ENCODE data around the gene PKD1L1.

PKD1L1 gene

DNA sequence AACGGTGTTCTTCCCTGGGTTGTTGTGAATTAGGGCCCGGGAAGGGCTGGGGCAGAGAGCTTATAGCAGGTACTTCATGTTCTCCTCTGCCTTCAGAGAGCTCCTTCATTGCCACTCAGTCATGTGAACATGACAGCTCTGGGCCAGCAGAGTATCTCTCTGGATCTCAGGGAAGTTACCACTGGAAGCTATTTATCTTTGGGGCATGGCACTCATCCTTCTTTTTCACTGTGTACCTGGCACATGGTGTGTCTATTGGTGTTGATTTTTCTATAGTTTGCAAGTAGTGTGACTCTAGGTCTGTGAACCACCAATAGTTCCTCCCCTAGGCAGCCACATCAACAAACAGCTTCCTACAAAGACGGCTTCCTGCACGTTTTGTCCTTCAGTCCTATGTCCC lies 156.6 kb downstream of the PKD1L1 start:
- no peak for DNase-seq (ENCODE audit: low spot score)

DNA sequence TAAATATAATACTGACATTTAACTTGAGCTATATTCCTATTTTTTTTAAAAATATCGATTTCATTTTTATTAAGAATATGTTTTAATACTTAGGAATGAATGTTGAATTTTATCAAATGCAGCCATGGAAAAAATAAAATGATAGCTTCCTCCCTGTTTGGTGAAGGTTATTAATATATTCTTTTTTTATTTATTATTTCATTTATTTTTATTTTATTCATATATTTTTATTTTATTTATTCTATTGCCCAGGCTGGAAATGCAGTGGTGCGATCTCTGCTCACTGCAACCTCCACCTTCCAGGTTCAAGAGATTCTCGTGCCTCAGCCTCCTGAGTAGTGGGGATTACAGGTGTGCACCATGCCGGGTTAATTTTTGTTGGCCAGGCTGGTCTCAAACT lies 160.2 kb downstream of the PKD1L1 start:
- DNase-seq (ENCODE audit: low spot score), result no peak

- no peak for DNase-seq (ENCODE audit: low spot score)
Measured at GRCh38 chr7:47787249-47788069, 160.8 kb downstream of the PKD1L1 start.

DNA sequence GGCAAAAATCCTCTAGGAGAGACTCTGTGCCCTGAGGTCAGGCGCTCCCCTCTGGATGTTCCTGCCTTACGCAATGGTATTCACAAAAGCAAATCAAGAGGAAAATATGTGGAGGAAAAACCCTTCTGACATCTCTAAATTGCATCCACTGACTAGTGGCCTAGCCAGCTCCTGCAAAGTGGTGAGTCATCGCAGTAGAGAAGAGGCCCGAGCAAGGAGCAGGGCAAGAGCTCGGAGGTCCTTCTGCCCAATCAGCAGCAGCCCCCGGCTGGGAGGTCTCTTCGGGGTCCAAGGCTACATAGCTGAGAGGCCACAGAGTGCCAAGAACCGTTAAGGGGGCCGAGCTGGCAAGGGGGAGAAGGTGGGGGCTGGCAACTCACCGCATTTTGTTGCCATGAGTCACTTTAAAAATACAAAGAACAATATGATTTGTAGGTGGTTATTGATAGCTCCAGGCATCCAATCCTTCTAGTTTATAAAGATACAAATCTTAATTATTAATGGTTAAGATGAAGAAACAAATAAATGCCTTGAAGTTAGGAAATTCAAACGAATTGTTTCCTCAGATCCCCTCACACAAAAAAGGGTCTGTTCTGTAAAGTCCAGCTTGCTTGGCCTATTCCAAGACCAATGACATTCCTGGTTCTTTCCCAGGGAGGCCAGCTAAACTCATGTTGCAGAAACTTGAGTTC lies 161.6 kb downstream of the PKD1L1 start:
- DNase-seq (ENCODE audit: low spot score), result no peak

DNA sequence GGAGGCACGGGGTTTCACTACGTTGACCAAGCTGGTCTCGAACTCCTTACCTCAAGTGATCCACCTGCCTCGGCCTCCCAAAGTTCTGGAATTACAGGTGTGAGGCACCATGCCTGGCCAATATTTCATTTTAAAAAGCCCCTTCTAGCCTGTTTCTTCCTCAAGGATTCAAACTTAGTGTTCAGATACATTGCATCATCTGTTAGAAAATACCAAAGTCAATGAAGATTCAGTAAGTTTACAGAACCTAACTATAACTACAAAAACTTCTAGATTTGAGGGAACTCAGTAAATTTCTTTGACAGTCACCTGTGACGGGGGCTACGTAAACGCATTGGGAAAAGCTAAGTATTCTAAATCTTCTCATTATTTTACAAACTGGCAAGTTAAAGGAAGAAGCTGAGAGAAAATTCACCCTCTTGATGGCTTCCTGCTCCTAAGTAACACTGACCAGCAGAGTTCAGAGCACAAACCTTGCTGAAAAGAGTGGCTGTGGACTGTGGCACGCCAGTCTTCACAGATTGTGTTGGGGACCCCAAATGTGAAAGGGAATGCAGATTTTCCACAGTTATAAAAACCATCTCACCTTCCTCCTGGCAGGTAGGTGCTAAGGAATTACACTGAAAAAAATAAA lies 162.2 kb downstream of the PKD1L1 start:
- DNase-seq (ENCODE audit: low spot score), result no peak

DNA sequence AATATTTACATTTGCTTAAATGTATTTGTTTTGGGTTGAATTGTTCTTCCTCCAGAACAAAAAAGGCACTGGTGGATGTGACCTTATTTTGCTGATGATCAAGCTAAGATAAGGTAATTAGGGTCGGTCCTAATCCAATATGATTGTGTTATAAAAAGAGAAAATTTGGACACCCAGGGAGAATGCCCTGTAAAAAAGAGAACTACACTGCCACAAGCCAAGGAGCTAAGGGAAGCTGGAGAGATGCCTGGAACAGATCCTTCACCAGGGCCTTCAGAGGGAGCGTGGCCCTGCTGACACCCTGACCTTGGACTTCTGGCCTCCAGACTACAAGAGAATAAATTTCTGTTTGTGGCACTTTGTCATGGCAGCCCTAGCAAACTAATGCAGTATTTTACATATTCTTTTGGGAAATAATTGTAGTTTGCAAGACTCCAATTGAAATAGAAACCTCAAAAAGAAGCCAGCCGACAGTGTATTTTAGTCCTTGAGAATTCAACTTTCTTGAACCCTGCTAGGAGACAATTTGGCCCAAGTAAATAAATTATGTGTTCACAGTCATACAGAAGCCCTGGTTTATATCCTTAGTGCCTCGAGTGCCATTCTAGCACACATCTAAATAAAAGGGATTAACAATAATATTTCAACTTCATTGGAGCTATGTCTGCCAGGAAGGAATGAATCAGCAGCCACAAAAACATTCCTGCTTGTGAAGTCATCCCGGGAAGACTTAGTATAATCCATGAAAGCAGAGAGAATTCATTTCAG lies 164.6 kb downstream of the PKD1L1 start:
- DNase-seq (ENCODE audit: low spot score), result no peak

GRCh38 chr7:47782792-47783191 lies 165.5 kb downstream of the PKD1L1 start:
- DNase-seq (ENCODE audit: low spot score), result no peak

DNA sequence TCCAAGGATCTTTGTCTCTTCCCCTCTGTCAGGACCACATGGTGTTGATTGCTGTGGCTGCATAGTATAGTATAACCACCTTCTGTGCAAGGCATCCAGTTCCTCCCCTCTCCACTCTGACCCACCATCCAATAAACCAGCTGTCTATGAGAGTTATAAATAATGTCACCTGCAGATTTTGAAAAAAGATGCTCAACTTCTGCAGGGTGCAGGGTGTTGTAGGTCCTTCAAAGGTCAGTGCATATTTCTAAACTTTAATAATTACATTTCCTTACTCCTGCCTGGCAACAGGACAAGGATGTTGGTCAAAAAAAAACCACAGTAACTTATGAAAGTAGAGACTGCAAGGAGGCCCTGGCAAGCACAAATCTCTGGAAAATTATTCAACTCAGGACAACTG lies 166.2 kb downstream of the PKD1L1 start:
- no peak for DNase-seq (ENCODE audit: low spot score)

DNA sequence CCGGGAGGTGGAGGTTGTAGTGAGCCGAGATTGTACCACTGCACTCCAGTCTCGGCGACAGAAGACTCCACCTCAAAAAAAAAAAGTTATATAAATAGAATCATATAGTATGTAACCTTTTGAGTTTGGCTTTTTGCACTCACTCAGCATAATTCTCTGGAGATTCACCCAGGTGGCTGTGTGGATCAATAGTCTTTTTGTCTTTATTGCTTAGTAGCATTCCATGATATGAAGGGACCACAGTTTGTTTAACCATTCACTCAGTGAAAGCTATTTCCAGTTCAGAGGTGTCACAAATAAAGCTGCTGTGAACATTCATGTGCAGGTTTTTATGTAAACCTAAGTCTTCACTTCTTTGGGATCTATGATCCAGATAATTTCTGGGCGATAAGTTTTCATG lies 167.7 kb downstream of the PKD1L1 start:
- no peak for DNase-seq (ENCODE audit: low spot score)

DNA sequence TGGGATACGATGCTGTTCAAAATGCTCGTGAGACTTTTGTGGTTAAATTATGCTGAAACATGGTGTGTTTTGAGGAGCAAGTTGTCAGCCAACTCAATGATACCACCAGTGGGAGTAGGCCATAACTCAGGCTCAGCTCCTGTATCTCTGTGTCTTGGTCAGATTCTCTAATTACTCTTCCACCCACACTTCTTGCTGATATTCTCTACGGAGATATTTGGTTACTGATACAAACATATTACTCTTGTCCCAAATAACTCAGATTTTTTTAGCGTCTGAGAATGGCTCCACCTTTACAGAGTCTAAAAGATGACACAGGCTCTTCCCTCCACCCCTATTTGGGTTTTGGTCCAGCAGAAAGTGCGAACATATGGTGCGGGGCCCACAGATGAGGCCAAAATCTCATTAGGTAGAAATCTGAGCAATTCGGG lies 168.9 kb downstream of the PKD1L1 start:
- DNase-seq (ENCODE audit: low spot score), result no peak

DNA sequence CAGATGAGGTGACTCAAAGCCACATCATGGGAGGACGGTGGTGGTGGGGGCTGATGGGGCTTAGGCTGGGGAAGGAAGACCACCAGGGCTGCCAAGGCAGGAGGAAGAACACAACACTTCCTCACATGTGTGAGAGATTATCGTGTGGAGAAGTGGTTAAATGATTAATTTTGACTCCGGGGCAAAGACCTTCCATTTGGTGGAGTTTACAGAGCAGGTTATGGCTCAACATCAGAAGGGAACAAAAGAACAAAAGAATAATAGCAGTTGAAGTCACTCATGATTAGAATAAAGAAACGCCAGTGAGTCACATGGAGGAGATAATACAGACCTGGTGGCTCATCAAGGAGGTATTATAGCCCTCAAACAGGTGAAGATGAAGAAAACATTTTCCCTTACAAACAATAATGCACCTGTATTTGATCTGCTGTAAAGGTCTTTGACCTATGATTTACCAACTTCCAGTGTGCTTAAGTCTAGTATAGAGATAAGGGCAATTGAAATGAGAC lies 170.1 kb downstream of the PKD1L1 start:
- no peak for DNase-seq (ENCODE audit: low spot score)

GRCh38 chr7:47777531-47778152 lies 170.6 kb downstream of the PKD1L1 start:
- no peak for DNase-seq (ENCODE audit: low spot score)

GRCh38 chr7:47776335-47776734 lies 171.9 kb downstream of the PKD1L1 start:
- DNase-seq (ENCODE audit: low spot score), result no peak

GRCh38 chr7:47775238-47775637 lies 173.0 kb downstream of the PKD1L1 start:
- no peak for DNase-seq (ENCODE audit: low spot score)

DNA sequence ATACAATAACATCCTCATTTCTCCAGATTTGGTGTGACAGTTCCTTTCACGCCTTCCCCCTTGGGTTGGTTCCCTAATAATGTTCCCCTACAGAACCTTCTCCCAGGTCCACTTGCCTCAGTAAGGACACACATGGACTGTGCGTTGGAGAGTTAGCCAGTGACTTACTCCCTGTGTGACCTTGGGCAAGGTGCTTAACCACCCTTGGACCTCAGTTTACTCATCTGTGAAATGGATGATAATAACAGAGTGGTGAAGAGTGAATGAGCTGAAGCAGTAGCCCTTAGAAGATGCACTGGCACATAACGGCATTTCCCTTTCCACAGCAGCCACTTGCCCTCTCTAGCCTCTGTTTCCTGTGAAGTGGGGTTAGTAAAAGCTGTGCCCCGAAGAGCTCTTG lies 175.8 kb downstream of the PKD1L1 start:
- no peak for DNase-seq (ENCODE audit: low spot score)

GRCh38 chr7:47771990-47772360 lies 176.3 kb downstream of the PKD1L1 start:
- DNase-seq (ENCODE audit: low spot score), result no peak

- DNase-seq (ENCODE audit: low spot score), result no peak
Measured at GRCh38 chr7:47771336-47771989, 176.8 kb downstream of the PKD1L1 start.

- no peak for DNase-seq (ENCODE audit: low spot score)
Measured at GRCh38 chr7:47766126-47766525, 182.1 kb downstream of the PKD1L1 start.

DNA sequence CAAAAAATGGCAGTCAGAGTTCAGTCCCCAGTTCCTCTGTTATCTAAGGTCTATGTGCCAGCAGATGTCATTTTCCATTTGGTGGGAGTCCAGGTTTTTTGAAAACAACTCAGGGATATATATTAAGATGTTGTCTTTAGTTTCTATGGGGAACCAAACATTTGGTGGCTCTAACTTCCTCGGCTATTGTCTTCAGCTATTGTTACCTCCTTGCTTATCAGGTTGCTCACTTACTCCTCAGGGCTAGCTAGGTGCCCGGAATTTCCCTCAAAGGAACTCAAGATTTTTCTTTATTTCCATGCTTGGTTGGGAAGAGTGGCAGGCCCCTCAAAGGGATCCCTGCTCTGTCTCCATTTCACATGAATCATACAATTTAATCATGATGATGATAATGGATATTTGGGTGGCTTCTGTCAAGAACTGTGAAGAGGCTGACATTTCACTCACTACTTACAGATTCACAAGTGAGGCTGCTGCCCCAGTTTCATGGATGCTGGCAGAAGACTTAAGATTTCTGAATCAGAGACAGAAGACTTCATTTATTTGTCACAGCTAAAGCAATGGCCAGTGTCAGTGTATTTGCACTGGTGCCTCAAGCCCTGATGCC lies 182.8 kb downstream of the PKD1L1 start:
- no peak for DNase-seq (ENCODE audit: low spot score)

GRCh38 chr7:47764746-47765145 lies 183.5 kb downstream of the PKD1L1 start:
- no peak for DNase-seq (ENCODE audit: low spot score)
